AG10803 (cell line): ENCODE measurements around the gene NSD2.
A peak's percentile ranks its signal among the peaks of the same experiment; 100 is the strongest.

Experiments used
- DNase-seq: peaks from one replicate; pipeline ENCODE4 v3.0.0; 2010; ENCODE audit warnings: low read depth
- H3K4me3 ChIP-seq: 2 replicates; pipeline ENCODE4 v1.5.1; 2011; ENCODE audit warnings: mild to moderate bottlenecking, low read length, control low read depth
- CTCF ChIP-seq: conservative IDR thresholded peaks from 2 replicates; pipeline ENCODE4 v1.5.1; 2011; ENCODE audit warnings: mild to moderate bottlenecking, low read length, control low read depth, inconsistent platforms

Gene NSD2

GRCh38 chr4:1870578-1871443 is at the start of gene NSD2:
TSS of gene NSD2 (plus strand) at chr4:1871393. CDS start at chr4:1900655, 29,262 bp downstream.
- TF ChIP-seq CTCF, result no peak
- peak; percentile 87 for DNase-seq
- H3K4me3 ChIP-seq, result peak within 1 kb of the TSS; percentile 72

- no peak for DNase-seq
- H3K4me3 ChIP-seq, result no peak overlapping the region
- TF ChIP-seq CTCF, result no peak
These were observed 49.3 kb upstream of the NSD2 start for GRCh38 chr4:1821679-1822567.

GRCh38 chr4:1822568-1823544 is 48.3 kb upstream of the NSD2 start:
- DNase-seq, result no peak
- H3K4me3 ChIP-seq, result no peak overlapping the region
- no peak for TF ChIP-seq CTCF

GRCh38 chr4:1823545-1823932 is 47.7 kb upstream of the NSD2 start:
- no peak for DNase-seq
- no peak for TF ChIP-seq CTCF
- no peak overlapping the region for H3K4me3 ChIP-seq

GRCh38 chr4:1824746-1825145 is 46.4 kb upstream of the NSD2 start:
- DNase-seq, result no peak
- no peak overlapping the region for H3K4me3 ChIP-seq
- TF ChIP-seq CTCF, result no peak

- no peak overlapping the region for H3K4me3 ChIP-seq
- DNase-seq, result no peak
- TF ChIP-seq CTCF, result no peak
These were observed 45.9 kb upstream of the NSD2 start for GRCh38 chr4:1825326-1825725.
